IPS-18c (cell line): ENCODE data around the gene SPRY2.

Experiments
- H3K4me3 ChIP-seq: 2 replicates; pipeline ENCODE4 v1.7.0; 2013; ENCODE audit warnings: low read depth, mild to moderate bottlenecking, low read length, moderate library complexity; ENCODE audit not compliant: insufficient read depth
- H3K9me3 ChIP-seq: one replicate; pipeline ENCODE4 v1.6.1; 2013; ENCODE audit warnings: mild to moderate bottlenecking, low read length, moderate library complexity; ENCODE audit not compliant: control insufficient read depth, insufficient read depth

Gene SPRY2

GRCh38 chr13:80341101-80341755 is at the start of gene SPRY2:
SPRY2 (minus strand) TSS chr13:80341126; CDS start chr13:80337705, 3,421 bp downstream.
- H3K4me3 ChIP-seq: peak within 1 kb of the TSS; percentile 85
- H3K9me3 ChIP-seq: no peaks in the 10 kb centered on the region

DNA sequence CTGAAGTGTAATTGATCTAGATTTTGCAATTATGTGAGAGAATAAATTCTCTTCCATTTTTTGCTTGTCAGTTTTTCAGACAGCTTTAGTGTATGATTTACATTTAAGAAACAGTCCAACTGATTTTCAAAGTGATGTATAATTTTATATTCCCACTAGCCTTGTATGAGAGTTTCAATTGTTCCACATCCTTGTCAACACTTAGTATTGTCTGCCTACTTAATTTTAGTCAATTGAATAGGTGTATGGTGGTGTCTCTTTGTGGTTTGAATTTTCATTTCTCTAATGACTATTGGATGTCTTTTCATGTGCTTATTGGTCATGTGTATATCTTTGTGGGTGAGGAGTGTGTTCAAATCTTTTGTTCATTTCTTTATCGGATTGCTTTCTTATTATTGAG is 49.4 kb upstream of the SPRY2 start:
- Histone ChIP-seq H3K4me3 (no peak overlapping the region), H3K9me3 (no peaks in the 10 kb centered on the region)

DNA sequence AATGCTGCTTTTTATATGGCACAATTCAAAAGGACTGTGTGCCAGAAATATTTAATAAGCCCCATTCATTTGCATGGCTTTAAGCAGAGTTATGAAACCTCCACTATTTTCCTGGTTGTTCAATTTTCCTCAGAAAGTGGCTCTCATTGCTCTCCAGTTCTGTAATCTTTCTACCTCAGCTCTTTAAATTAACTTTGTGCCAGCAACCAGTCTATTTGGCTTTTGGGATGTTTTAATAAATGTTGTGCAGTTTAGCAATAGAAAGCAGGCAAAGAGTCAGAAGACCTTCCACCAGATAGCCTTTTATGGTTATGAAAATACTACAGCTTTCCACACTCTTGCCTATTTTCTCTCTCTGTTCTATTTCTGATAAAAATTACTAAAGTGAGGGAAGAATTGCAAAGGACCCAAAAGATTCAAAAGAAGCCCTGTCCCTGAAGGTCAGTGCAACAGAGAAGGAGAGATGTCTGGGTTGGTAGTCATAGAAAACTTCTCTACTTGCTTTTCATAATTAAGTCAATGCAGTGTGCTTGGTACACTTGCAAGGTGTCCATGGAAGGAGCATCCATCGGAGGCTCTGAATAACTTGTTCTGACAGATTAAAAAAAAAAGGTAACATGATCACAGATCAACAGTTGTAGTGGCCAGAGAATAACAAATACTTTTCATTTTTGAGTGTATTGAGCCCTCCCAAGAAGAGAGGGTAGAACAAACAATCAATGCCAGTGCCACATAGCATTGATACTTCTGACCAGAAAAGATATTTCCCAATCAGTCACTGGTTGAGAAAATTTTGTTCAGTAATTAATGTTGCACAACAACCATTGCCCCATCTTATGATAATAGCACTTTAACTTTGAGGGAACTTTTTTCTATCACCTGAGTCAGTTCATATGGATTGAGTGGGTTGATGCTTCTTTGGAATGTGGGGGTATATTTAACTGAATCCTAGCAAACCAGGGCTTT is 48.4 kb upstream of the SPRY2 start:
- H3K4me3 ChIP-seq: no peak overlapping the region
- H3K9me3 ChIP-seq: no peaks in the 10 kb centered on the region

GRCh38 chr13:80388506-80388905 is 47.6 kb upstream of the SPRY2 start:
- Histone ChIP-seq H3K4me3 (no peak overlapping the region), H3K9me3 (no peaks in the 10 kb centered on the region)

- Histone ChIP-seq H3K9me3 (no peaks in the 10 kb centered on the region), H3K4me3 (no peak overlapping the region)
Measured at GRCh38 chr13:80386592-80386991, 45.7 kb upstream of the SPRY2 start.

GRCh38 chr13:80386002-80386401 is 45.1 kb upstream of the SPRY2 start:
- Histone ChIP-seq H3K4me3 (no peak overlapping the region), H3K9me3 (no peaks in the 10 kb centered on the region)

DNA sequence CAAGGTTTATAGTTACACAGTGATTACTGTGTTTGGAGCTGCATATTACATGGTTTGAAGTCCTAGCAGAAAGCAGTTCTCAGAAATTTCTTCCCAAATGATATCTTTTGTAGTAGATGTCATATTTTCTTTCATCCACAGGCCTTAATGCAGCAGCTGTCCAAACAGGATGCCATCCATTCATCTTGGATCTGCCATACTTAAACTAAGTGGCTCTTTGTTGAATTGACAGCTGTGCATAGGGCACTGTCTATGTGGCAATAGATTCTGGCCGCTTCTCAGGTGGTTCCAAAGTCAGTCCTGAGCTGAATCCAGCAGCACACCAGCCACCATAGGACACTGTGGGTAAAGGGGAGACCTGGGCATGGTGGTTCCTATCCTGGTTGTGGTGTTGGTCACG is 41.6 kb upstream of the SPRY2 start:
- H3K4me3 ChIP-seq: no peak overlapping the region
- no peaks in the 10 kb centered on the region for H3K9me3 ChIP-seq

DNA sequence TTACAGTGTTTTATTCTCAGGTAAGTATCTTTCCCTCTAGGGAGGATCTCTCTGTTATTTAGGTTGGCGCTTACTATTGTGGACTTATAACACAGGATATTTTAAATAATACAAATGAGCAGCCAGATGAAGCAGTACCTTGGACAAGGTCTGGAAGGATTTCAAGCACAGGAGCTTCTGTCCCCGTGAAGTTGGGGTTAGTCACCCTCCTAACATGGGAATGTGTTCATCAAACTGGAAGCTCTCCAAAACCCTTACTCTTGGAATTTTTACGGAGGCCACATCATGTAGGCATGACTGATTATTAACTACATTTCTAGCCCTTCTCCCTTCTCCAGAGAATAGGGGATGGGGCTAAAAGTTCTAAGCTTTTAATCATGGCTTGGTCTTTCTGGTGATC is 38.3 kb upstream of the SPRY2 start:
- H3K4me3 ChIP-seq: no peak overlapping the region
- no peaks in the 10 kb centered on the region for H3K9me3 ChIP-seq

- no peaks in the 10 kb centered on the region for H3K9me3 ChIP-seq
Measured at GRCh38 chr13:80376554-80376953, 35.6 kb upstream of the SPRY2 start.

DNA sequence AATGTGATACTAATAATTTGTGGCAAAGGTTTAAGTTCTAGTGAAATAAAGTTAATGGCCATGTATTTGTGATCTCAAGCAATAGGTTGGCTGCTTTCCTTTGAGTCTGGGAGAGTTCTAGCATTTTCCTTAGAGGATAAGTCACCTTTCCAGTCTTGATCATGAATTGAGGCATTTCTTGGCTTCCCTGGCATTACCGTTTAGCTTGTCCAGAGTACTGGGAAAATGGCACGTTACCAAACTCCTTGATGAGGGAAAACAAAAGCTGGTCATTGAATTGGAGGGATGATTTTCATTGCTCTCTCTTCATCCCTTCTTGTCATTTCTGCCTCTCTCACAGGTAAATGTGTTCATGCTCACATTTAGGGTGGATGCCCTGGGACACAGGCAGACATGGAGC is 34.0 kb upstream of the SPRY2 start:
- Histone ChIP-seq H3K4me3 (no peak overlapping the region), H3K9me3 (no peaks in the 10 kb centered on the region)

More at GRCh38 chr13:80376554-80376953, 35.6 kb upstream of the SPRY2 start:
- no peak overlapping the region for H3K4me3 ChIP-seq

DNA sequence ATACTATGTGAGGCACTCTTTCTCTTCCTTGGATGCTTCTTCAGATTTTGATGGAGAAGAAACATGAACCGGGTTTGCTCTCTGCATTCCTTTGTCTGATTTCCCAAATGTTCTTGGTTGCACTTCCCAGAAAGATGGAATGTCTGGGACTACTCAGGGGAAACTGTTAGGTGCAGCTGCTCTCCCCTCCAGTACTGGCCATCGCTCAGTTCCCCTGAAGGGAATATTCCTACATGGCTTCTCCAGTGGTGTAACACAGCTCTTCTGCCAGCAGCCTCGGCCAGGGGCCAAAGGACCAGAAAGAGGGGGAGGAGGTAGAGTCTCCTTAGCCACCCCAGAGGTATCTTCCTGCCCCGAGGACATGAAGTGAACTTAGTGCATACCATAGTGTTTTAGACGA is 33.5 kb upstream of the SPRY2 start:
- H3K9me3 ChIP-seq: no peaks in the 10 kb centered on the region
- no peak overlapping the region for H3K4me3 ChIP-seq

DNA sequence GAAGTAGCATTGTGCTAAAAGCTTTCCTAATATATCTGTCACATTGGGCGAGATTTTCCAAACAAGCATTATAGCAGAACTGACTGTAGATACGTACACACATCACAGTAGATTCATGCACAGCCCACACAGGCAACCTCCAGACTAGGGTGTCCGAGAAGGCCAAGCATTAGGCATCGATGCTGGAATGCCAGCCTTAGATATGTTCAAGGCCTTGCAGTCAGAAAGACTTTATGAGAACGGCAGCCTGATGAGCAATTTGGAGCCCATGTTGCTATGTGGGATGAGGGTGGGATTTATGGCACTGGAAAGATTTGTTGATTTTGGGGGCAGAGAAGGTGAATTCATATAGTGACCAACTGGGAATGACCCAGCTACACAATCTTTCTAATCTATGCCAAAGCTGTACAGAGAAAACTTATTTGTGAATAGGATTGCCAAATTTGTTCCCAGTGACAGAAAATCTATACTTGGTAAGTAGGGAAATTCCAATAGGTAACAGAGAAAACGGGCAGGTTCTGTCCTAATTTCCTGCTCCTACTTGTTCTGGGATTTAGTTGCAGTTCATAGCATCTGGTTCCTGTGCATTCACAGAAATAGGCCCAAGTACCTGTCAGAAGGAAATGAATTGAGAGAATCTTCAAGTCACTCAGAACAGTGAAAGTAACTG is 31.0 kb upstream of the SPRY2 start:
- H3K9me3 ChIP-seq: no peaks in the 10 kb centered on the region
- H3K4me3 ChIP-seq: no peak overlapping the region

DNA sequence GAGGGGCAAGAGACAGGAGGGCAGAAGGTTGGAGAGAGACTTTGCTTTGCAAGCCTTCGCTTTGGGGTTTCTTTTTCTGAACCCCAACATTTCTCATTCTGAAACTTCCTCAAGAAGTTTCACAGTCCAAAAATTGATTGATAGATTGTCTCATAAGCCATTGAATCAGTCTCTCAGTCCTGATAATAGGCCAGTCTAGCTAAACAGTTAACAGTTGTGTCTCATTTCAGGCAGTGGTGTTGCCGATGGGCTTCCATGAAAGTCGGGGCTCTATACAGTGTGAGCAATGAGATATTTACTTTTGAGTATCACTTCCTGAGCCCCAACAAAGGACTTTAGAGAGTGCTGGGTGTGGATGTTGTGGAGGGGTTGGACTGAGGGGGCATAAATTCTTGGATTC is 26.5 kb upstream of the SPRY2 start:
- Histone ChIP-seq H3K4me3 (no peak overlapping the region), H3K9me3 (no peaks in the 10 kb centered on the region)

- Histone ChIP-seq H3K9me3 (no peaks in the 10 kb centered on the region), H3K4me3 (no peak overlapping the region)
Measured at GRCh38 chr13:80363890-80364503, 23.1 kb upstream of the SPRY2 start.

DNA sequence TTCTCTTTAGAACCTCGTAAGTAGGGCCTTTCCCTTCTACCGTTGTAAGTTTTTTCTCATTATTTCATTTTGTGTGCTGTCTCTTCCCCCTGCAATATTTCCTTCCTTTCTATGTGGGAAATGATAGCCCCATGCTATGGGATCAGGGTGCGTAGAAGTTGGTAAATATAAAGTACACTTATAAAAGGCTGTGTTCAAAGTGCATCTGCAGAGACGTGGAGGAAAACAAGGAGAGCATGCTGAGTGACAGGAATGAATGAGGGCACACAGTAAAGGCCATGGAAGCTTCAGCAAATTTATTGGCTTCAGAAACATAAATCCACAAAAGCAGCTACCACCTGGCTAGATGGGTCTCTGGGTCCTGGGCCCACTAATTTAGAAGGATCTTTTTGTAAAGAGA is 21.6 kb upstream of the SPRY2 start:
- Histone ChIP-seq H3K4me3 (no peak overlapping the region), H3K9me3 (no peaks in the 10 kb centered on the region)

DNA sequence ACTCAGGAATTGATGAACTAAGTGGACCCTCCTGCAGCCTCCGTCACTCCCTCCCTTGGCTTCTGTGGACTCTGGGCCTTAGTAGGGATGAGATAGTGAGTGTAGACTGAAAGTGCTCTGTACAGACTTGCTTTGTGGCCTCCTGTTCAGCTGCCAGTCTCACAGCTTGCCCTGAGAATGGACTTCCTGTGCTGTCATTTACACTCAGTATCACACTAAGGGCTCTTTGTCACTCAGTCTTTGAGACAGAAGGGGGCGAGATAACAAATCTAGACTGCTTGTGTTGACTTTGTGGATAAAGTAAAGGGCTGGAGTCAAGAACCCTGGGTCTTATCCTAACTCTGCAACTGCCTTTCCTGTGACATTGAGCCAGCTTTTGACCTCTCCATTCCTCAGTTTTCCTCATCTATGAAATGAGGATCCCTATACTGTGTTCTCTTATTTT is 21.0 kb upstream of the SPRY2 start:
- H3K9me3 ChIP-seq: no peaks in the 10 kb centered on the region

DNA sequence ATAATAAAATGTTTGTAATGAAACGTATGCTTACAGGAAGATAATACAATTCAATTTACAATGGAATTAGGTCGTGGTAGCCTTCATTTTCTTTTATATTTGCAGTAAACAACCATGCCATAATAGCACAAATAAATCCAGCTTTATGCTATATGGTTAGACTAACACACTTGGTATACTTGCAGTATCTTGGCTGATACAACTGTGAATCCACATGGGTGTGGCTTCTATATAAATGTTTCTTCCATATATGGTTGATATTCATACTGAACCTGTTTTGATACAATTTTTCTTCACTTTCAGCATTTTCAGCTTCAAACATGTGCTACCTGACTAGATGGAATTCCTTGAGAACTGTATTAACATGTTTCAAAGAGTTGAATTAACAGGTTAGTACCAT is 20.4 kb upstream of the SPRY2 start:
- Histone ChIP-seq H3K9me3 (no peaks in the 10 kb centered on the region), H3K4me3 (no peak overlapping the region)

More for the DNA sequence above, 21.0 kb upstream of the SPRY2 start:
- no peak overlapping the region for H3K4me3 ChIP-seq
